ENCODE results near the gene MARK2. TPM values are rescaled to one million over a fixed set of nuclear protein-coding genes. Genes with fewer than 3 reads are reported as not detected.
"Not testable (repeated sequence)": the region's sequence is repeated elsewhere in the genome, so short reads cannot be mapped to it uniquely, and the experiment has no call there.

MARK2 gene
- total and polyA plus RNA-seq, 7 donors = 14.3 to 49.3 (median 24.6) TPM

DNA sequence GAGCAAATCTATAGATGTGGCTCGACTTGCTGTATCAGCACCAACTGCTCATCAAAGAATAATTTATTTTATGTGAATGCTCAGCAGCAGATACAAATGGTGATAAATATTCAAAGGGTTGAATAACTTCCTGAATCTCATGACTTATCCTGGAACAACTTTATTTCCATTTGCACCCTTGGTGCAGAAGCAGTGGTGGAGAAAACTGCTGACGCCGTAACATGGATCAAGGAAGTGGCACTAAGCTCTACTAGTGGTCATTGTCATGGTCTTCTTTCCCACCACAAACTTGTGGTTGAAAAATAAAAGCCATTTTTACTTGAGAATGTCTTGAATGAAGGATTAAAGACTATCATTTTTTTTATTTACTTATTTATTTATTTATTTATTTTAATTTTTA lies 14.6 kb downstream of the MARK2 start:
- H3K9me3 ChIP-seq = no peaks in the 10 kb centered on the region
- H3K4me1 ChIP-seq = peaks cover 0 to 30% (median 19%) of the 10 kb centered on the region in 4 donors
- DNase-seq = no peak
- intact Hi-C loops (cut with DNase I) = no loop called here
- no peak overlapping the region for H3K27ac ChIP-seq
- WGBS, 2 donors = 77 to 93% methylated on average over 3 of the region's 3 CpGs
- H3K4me3 ChIP-seq = no peak overlapping the region
- peaks cover 0 to 5% (median 0%) of the 10 kb centered on the region in 4 donors for H3K36me3 ChIP-seq
- no peaks in the 10 kb centered on the region for H3K27me3 ChIP-seq
- TF ChIP-seq POLR2AphosphoS5 (IDR thresholded peaks at IDR 0.05) = no peak
- no peak for TF ChIP-seq EP300 (IDR thresholded peaks at IDR 0.05)

- H3K4me3 ChIP-seq = no peak overlapping the region
- no peaks in the 10 kb centered on the region for H3K9me3 ChIP-seq
- TF ChIP-seq POLR2AphosphoS5 (IDR thresholded peaks at IDR 0.05) = no peak
- peaks cover 0 to 5% (median 0%) of the 10 kb centered on the region in 4 donors for H3K36me3 ChIP-seq
- H3K4me1 ChIP-seq = peaks cover 0 to 36% (median 23%) of the 10 kb centered on the region in 4 donors
- no peaks in the 10 kb centered on the region for H3K27me3 ChIP-seq
- intact Hi-C loops (cut with DNase I) = no loop called here
- H3K27ac ChIP-seq = no peak overlapping the region
- 98 to 99% methylated on average over 4 of the region's 4 CpGs for WGBS, 2 donors
- no peak for DNase-seq
Observed at GRCh38 chr11:63854696-63855095, 15.8 kb downstream of the MARK2 start.

- no peak for DNase-seq
- Histone ChIP-seq H3K4me3 (no peak overlapping the region), H3K9me3 (no peaks in the 10 kb centered on the region), H3K36me3 (no peaks in the 10 kb centered on the region), H3K27me3 (no peaks in the 10 kb centered on the region), H3K27ac (no peak overlapping the region), H3K4me1 (peaks cover 0 to 29% (median 20%) of the 10 kb centered on the region in 4 donors)
- intact Hi-C loops (cut with DNase I) = no loop called here
- TF ChIP-seq, protein P1, sequence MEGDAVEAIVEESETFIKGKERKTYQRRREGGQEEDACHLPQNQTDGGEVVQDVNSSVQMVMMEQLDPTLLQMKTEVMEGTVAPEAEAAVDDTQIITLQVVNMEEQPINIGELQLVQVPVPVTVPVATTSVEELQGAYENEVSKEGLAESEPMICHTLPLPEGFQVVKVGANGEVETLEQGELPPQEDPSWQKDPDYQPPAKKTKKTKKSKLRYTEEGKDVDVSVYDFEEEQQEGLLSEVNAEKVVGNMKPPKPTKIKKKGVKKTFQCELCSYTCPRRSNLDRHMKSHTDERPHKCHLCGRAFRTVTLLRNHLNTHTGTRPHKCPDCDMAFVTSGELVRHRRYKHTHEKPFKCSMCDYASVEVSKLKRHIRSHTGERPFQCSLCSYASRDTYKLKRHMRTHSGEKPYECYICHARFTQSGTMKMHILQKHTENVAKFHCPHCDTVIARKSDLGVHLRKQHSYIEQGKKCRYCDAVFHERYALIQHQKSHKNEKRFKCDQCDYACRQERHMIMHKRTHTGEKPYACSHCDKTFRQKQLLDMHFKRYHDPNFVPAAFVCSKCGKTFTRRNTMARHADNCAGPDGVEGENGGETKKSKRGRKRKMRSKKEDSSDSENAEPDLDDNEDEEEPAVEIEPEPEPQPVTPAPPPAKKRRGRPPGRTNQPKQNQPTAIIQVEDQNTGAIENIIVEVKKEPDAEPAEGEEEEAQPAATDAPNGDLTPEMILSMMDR (IDR thresholded peaks at IDR 0.05) = no peak
- TF ChIP-seq POLR2A (IDR thresholded peaks at IDR 0.05) (no peak), EP300 (IDR thresholded peaks at IDR 0.05) (no peak), POLR2AphosphoS5 (IDR thresholded peaks at IDR 0.05) (no peak)
- 13 to 56% methylated on average over 2 of the region's 2 CpGs for WGBS, 2 donors
Observed at GRCh38 chr11:63855975-63856374, 17.1 kb downstream of the MARK2 start.

DNA sequence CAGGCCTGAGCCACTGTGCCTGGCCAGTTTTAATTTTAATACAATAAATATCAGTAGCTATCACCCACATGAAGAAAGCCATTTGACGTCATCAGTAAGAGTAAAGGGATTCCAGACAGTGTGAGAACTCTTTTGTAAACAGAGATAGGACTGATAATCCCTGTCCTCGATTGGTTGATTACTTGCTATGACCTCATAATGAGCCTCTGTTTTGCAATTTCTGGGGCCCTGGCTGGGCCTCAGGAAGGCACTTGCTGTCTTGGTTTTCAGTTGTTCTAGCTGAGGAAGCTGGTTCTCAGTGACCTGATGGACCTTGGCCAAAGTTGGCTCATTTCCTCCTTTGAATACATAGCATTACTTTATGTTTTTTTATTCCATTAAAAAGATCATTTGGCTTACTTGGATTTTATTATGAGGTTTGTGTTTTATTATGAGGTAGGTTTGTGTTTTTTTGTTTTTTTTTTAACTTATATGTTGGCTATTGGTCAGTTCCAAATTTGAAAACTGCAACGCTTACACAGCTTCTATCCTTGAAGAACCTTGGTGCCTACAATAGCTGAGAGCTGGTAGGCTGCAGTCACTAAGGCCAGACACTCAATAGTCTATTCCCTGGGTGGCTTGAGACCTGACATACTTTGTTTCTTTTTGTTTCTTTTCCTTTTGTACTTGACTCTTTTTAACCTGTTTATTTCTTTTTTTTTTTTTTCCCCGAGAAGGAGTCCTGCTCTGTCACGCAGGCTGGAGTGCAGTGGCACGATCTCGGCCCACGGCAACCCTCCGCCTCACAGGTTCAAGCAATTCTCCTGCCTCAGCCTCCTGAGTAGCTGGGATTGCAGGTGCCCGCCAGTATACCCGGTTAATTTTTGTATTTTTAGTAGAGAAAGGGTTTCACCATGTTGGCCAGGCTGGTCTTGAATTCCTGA lies 20.0 kb downstream of the MARK2 start:
- WGBS, 2 donors = 79 to 83% methylated on average over 11 of the region's 11 CpGs
- Histone ChIP-seq H3K4me3 (no peak overlapping the region), H3K4me1 (peaks cover 0 to 17% (median 11%) of the 10 kb centered on the region in 4 donors), H3K9me3 (no peaks in the 10 kb centered on the region), H3K36me3 (peaks cover 0 to 6% (median 2%) of the 10 kb centered on the region in 4 donors), H3K27ac (peak overlapping the region in 2 of 4 donors; percentile 7 to 42), H3K27me3 (no peaks in the 10 kb centered on the region)
- TF ChIP-seq, protein P1 (IDR thresholded peaks at IDR 0.05) = no peak
- TF ChIP-seq POLR2A (IDR thresholded peaks at IDR 0.05) = no peak
- no peak for TF ChIP-seq POLR2AphosphoS5 (IDR thresholded peaks at IDR 0.05)
- no peak for TF ChIP-seq EP300 (IDR thresholded peaks at IDR 0.05)
- DNase-seq = peak; percentile 73
- intact Hi-C loops (cut with DNase I) = no loop called here

DNA sequence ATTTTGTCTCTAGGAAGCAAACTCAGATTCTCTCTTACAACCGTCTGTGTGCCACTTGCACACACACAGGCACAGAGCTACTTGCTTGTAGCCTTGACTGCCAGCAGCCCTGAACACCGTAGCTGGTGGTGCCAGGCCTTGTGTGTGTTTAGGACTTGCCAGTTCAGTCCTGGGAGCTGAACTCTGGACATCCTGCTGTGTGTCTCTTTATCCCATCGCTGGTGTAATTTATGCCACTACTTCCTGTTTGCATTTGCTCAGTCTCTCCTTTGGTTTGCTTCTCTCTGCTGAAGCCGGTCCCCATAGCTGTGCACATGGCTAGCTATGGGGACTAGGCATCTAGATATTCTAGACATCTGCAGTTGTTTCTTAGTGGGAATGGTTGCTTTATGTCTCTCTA lies 24.0 kb downstream of the MARK2 start:
- peaks cover 0 to 34% (median 29%) of the 10 kb centered on the region in 4 donors for H3K4me1 ChIP-seq
- H3K9me3 ChIP-seq = no peaks in the 10 kb centered on the region
- no peak for DNase-seq
- intact Hi-C loops (cut with DNase I) = no loop called here
- H3K27ac ChIP-seq = no peak overlapping the region
- H3K27me3 ChIP-seq = no peaks in the 10 kb centered on the region
- 5 to 22% methylated on average over 4 of the region's 4 CpGs for WGBS, 2 donors
- H3K4me3 ChIP-seq = no peak overlapping the region
- TF ChIP-seq POLR2A (IDR thresholded peaks at IDR 0.05) (no peak), EP300 (IDR thresholded peaks at IDR 0.05) (no peak), POLR2AphosphoS5 (IDR thresholded peaks at IDR 0.05) (no peak)
- TF ChIP-seq, protein P1 (IDR thresholded peaks at IDR 0.05) = no peak
- H3K36me3 ChIP-seq = peaks cover 0 to 6% (median 2%) of the 10 kb centered on the region in 4 donors

DNA sequence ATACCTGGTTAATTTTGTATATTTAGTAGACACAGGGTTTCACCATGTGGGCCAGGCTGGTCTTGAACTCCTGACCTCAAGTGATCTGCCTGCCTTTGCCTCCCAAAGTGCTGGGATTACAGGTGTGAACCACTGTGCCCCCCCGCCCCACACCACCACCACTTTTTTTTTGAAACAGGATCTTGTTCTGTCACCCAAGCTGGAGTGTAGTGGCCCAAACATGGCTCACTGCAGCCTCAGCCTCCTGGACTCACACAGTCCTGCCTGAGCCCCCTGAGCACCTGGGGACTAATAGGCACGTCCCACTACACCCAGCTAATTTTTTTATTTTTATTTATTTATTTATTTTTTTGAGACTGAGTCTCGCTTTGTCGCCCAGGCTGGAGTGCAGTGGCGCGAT lies 24.7 kb downstream of the MARK2 start:
- H3K4me3 ChIP-seq; H3K9me3 ChIP-seq; intact Hi-C loops (cut with DNase I); H3K36me3 ChIP-seq; DNase-seq; H3K27ac ChIP-seq; H3K27me3 ChIP-seq: not testable (repeated sequence)
- 96 to 97% methylated on average over 6 of the region's 6 CpGs for WGBS, 2 donors
- peaks cover 0 to 34% (median 28%) of the 10 kb centered on the region in 4 donors for H3K4me1 ChIP-seq

Measured in sigmoid colon (tissue), 7 donors.